Suppressor macrophage (primary cell): ENCODE results near the gene WASHC4.

Source experiments
- DNase-seq, 4 experiments: peaks; one replicate each; pipeline ENCODE4 v3.0.0-alpha.2; 2020 to 2022
- total RNA-seq, 17 experiments: gene quantifications; one replicate each; lab custom pipeline; 2026; ENCODE audit warnings: mixed read lengths in 6 of 17, inconsistent platforms in 3 of 17; lab: John Stamatoyannopoulos, UW

Gene WASHC4
- total RNA-seq = 213 to 513 (median 383) reads per million in 17 experiments

GRCh38 chr12:105107494-105108371 lies at the start of gene WASHC4:
Gene WASHC4 (plus strand): TSS chr12:105107731. CDS start chr12:105107801, 70 bp downstream.
- peak; percentile 96 to 99 (median 98) for DNase-seq

GRCh38 chr12:105060715-105061378 lies 46.7 kb upstream of the WASHC4 start:
- no peak for DNase-seq

DNA sequence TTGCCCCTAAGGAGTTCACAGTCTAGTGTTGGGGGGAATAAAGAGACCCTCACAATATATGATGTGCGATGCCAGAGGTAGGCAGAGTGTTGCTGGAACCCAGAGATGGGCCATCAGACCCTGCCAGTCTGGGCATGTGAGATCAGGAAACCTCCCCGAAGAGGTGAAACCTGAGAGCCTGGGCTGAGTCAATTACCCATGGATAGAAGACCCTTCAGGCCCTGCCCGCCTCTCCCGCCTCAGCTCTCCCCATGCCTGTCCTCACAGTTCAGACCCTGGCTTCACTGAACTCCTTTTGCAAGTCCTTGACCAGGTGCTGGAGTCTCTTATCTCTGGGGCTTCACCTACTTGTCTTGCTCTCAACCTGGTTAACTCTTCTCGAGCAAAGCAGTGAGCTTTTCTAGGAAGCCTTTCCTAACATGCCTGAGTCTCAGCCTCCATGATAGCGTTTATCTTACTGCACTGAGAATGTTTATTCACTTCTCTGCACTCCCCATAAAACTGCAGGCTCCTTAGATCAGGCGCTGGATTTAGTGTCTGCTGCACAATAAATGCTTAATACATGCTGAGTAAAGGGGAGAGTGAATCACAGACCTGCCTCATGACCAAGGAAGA lies 42.9 kb upstream of the WASHC4 start:
- no peak for DNase-seq

DNA sequence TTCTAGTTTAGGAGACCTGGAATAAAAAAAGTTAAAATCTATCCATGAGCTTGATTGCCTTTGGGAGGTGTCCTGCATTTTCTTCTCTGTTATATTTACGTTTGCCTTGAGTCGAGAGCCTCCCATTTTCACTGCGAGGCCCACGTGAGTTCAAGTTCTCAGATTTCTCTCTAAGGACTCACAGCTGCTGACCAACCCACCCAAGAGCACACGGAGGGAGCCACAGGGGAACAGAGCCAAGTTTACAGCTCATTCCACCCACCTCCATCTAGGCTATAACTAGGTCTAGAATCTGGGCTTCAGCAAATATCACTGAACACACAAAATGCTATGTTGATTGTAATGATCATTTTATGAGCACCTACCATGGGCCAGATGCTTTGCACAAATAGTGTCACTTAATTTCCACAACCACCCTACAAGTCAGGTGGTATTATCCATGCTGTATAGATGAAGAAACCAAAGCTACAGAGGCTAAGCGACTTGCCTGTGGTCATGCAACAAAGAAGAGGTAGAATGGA lies 40.0 kb upstream of the WASHC4 start:
- DNase-seq = no peak

DNA sequence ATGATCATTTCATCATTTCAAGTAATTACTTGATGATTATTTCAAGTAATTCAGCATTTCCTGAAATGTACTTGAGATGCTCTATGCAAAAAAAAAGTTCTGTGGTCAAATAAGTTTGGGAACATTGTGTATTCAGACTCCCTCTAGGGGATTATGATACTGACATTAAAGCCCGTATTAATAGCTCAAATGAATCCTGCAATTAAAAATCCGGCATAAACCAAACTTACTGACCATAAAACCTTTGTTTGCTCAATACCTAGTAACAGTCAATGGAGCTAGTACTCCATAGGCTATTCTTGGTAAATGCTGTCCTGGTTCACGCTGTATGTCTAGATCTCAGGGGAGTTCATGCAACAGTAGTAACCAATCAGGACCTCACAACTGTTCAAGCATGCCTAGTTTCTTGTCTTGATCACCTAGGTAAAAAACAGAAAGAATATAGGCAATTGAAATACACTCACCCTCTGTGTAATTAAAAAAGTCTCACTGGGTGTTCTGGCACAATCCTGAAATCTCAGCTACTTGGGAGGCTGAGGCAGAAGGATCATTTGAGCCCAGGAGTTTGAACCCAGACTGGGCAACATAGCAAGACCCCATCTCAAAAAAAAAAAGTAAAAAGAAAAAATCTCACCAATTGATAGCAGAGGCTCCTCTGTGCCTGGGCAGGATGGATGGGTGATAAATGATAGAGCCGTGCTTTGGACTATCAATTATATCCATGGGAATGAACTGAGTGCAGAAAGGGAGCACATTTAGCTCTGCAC lies 37.4 kb upstream of the WASHC4 start:
- no peak for DNase-seq

- no peak for DNase-seq
Measured at GRCh38 chr12:105071981-105072380, 35.5 kb upstream of the WASHC4 start.

DNA sequence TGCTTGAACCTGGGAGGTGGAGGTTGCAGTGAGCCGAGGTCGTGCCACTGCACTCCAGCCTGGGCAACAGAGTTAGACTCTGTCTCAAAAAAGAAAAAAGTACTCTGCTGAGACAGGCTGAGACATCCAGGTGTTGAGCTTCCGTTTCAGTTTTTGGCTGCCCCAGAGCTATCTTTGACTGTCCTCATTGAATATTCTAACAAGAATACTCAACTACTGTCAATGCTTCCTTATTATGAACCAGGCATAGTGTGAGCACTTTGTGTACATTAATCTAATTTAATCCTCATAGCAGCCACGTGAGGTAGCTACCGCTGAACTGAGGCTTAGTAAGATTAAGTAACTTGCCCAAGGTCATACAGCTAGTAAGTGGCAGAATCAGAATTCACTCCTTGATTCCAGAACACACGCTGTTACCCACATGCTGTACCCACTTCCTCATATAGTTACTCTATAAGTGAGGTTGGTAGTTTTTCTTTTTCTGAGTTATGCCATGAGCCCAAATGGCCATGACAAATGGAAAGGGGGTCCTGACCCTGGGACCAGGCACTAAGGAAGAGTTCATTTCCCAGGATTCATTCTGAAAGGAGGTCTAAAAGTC lies 34.5 kb upstream of the WASHC4 start:
- no peak for DNase-seq

GRCh38 chr12:105076098-105076497 lies 31.4 kb upstream of the WASHC4 start:
- DNase-seq = no peak

DNA sequence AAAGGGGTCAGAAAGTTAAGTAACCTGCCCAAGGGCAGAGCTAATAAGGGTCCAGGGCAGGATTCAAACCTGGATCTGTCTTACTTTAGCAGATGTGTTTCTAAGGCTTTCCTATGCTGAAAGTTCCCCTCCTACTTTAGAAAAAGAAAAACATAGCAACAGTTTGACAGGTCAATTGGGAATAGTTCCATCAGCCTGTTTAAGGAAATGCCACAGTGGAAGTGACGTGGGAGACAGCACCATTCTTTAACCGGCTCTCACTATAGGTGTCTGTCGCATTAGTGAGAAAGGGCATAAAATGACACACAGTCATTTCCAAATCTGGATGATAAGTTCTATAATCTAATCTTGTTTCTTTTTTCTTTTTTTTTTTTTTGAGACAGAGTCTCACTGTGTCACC lies 30.6 kb upstream of the WASHC4 start:
- DNase-seq = no peak

DNA sequence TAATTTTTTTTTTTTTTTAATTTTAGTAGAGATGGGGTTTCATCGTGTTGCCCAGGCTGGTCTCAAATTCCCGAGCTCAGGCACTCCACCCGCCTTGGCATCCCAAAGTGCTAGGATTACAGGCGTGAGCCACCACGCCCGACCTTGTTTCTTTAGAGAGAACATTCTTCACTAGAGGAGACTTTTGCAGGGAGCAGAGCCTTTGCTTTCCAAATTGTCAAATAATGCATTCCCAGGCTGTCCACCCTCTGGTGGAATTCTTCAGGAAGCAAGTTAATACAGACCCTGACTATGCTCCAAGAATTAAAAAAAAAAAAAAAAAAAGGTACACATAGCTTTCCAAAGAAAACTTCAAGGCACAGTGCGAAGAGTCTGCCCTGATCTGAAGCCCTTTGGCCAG lies 30.1 kb upstream of the WASHC4 start:
- DNase-seq = no peak

- DNase-seq = no peak
Measured at GRCh38 chr12:105078712-105079570, 28.6 kb upstream of the WASHC4 start.

DNA sequence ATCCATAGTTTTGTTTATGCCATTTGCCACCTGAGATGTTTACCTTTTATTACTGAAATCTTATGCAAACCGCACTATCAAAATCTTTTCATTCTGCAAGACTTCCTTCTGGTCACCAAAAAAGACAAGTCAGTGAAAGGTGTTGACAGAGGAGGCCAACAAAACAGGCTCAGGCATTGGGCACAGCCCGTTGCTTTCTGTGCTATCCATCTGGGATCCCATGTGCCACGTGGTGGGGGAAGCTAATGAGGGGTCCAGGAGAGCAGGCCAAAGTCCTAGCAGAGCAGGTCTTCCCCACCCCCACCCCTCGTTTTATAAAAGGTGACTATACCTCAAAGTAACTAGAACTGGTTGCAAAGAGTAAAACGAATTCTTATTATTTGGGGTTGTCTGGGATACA lies 24.5 kb upstream of the WASHC4 start:
- DNase-seq = no peak

DNA sequence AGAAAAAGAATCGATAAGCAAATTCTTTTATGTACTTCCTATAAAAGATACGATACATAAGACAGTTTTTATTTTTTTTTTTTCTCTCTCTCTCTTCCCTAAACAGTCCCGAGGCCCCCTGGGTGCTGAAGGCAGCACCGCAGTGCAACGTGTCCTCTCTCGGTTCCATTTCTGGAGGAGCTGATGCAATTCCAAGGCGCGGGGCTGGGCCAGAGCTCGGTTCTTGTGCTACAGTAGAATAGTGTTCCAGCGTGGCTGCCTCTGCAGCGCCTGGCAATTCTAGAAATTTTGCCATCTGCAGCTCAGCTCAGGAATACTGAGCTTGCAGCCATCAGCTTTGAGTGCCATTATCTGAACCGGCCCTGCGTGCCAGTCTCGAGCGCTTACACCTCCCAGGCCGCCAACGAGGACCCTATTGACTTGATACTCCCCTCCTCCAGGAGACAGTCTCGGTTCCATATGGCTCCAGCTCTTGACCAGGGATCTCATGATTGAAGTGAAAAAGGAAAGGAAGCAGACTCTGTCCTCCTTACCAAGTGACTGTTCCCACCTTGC lies 23.9 kb upstream of the WASHC4 start:
- DNase-seq = peak; percentile 76 to 86 (median 80)

DNA sequence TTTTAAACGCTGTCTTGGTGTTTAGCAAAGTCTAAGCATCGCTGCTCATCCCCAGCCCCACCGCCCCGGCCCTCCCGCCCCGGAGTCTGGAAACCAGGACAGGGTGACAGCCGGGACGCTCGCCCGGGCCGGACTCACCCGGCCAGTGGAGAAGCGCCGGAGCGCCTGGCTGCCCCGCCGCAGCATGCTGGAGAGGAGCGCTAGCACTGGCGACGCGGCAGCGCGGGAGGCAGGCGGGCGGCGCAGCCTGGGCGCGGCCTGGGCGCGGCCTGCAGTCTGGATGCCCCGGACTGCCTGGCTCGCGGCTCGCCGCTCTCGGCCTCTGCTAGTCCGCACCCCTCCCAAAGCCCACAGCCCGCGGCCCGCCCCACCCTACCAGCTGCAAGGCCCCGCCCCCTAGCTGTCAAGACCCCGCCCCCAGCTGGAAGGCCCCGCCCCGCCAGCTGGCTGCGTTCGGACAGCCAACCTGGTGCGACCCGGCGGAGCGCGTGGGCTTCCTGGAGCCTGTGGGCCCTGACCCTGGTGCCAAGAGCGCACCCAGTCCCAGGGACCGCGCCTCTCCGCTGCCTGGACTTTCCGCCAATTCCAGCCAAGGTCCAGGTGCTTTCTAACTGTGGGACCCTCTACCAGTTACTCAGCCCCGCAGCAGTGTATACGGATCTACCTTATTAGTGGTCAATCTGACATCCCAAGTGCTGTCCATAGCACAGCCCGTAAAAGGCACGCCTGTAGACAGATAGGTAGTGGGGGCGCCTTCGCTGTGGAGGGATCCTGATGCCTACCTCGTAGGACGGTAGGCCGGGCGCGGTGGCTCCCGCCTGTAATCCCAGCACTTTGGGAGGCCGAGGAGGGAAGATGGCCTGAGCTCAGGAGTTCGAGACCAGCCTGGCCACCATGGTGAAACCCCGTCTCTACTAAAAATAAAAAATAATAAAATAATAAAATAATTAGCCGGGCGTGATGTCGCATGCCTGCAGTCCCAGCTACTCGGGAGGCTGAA lies 23.0 kb upstream of the WASHC4 start, which contains the start of gene ALDH1L2:
ALDH1L2 (minus strand) TSS at position 208 of the 1,000 bp plus-strand sequence; CDS start at position 186, 22 bp downstream.
- DNase-seq = peak; percentile 82 to 94 (median 88)

GRCh38 chr12:105085501-105085900 lies 22.0 kb upstream of the WASHC4 start:
- DNase-seq = no peak

DNA sequence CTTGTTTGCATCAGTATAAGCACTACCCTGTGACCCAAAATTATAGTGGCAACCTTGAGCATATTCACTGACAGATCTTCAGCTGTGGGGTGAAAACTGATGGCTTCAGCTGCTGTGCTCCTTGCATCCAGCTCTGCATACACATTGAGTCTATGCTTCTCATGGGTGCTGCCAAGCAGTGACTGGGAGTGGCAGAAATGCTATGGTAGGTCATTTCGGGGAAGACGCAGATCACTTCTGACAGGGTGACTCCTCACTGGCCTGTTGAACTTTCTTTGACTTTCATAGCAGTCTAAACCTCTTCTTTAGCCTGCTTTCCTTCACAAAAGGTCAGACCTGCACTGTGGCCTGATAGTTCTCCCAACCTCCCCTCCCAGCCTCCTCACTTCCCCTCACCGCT lies 17.7 kb upstream of the WASHC4 start:
- no peak for DNase-seq

- no peak for DNase-seq
Measured at GRCh38 chr12:105090361-105090760, 17.2 kb upstream of the WASHC4 start.

- DNase-seq = no peak
Measured at GRCh38 chr12:105091476-105092206, 15.9 kb upstream of the WASHC4 start.
